ENCODE data around the gene ANGPTL1.

ANGPTL1 gene

DNA sequence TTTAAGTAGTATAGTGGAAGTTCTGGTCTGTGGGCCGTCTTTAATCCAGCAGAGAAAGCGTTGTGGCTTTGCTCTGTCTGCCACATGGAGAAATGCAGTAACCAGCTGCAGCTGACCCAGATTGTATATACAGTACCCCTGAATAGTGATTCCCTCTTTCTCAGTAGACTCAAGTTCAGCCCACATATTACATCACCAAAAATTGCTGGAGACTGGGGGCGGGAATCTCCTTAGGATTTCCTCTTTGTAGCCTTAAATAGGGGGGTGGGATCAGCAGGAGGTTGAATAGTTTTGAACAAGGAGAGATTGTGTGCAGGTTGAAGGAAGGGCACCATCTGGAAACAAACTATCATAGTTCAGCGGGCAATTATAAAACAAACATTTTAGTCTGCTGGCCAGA, at the start of gene ANGPTL1:
ANGPTL1 (minus strand) TSS at position 134 of the 400 bp plus-strand sequence. CDS start 5,301 bp downstream, outside the sequence.
- DNase-seq (no peak), ATAC-seq (no peak)
- no peaks in the 10 kb centered on the region for H3K36me3 Mint-ChIP-seq (ENCODE audit: low read depth)
- no peaks in the 10 kb centered on the region for H3K27me3 Mint-ChIP-seq
- peaks cover 4% of the 10 kb centered on the region for H3K4me1 Mint-ChIP-seq
- H3K4me3 Mint-ChIP-seq, result no peak within 1 kb of the TSS
- H3K27ac Mint-ChIP-seq, result no peak within 1 kb of the TSS
- no peaks in the 10 kb centered on the region for H3K9me3 Mint-ChIP-seq

DNA sequence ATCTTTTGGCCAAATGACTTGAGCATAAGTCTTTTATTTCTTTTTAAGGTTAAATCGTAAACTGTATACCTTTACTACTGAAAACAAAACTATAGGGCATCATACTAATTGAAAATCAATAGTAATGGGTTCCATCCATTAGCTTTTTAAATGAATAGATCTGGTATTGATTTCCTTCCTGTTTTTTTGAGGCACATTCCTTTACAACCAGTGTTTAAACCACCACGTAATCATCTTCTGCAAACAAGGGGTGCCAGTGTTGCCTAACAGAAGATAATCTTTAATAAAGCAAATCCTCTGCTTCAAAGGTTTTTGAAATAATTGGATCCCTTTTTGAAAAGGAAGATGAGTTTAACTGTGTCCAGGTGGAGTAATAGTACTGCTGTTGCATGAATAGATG, 48.7 kb upstream of the ANGPTL1 start:
- no peaks in the 10 kb centered on the region for H3K4me1 Mint-ChIP-seq
- H3K36me3 Mint-ChIP-seq (ENCODE audit: low read depth), result peaks cover 16% of the 10 kb centered on the region
- no peak for DNase-seq
- no peak overlapping the region for H3K4me3 Mint-ChIP-seq
- no peak for ATAC-seq
- no peaks in the 10 kb centered on the region for H3K27me3 Mint-ChIP-seq
- no peak overlapping the region for H3K27ac Mint-ChIP-seq
- H3K9me3 Mint-ChIP-seq, result peaks cover 8% of the 10 kb centered on the region

DNA sequence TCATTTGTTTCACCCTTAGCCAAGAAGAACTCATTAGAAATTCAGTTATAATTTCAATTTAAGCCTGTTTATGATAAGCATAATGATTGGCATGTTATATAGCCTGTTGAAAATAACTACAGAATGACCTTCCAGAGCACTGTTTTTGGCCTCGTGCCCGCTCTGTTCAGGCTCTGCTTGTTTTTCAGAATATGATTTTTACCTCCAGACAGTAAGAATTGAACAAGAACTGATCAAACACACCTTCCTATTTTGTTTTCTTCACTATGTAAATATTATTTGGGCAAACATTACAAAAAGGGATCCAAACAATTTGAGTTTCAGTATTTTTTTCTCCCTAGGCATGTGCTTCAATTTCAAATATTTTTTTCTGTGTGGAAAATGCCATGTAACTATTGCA, 48.1 kb upstream of the ANGPTL1 start:
- Mint-ChIP-seq H3K27me3 (no peaks in the 10 kb centered on the region), H3K4me3 (no peak overlapping the region), H3K36me3 (ENCODE audit: low read depth) (peaks cover 10% of the 10 kb centered on the region), H3K27ac (no peak overlapping the region), H3K4me1 (no peaks in the 10 kb centered on the region), H3K9me3 (peaks cover 4% of the 10 kb centered on the region)
- no peak for DNase-seq
- ATAC-seq, result no peak

GRCh38 chr1:178918308-178918707, 47.4 kb upstream of the ANGPTL1 start:
- DNase-seq, result no peak
- no peaks in the 10 kb centered on the region for H3K9me3 Mint-ChIP-seq
- H3K4me1 Mint-ChIP-seq, result no peaks in the 10 kb centered on the region
- H3K27me3 Mint-ChIP-seq, result no peaks in the 10 kb centered on the region
- H3K4me3 Mint-ChIP-seq, result no peak overlapping the region
- peaks cover 10% of the 10 kb centered on the region for H3K36me3 Mint-ChIP-seq (ENCODE audit: low read depth)
- ATAC-seq, result no peak
- no peak overlapping the region for H3K27ac Mint-ChIP-seq

- DNase-seq (no peak), ATAC-seq (no peak)
- no peaks in the 10 kb centered on the region for H3K9me3 Mint-ChIP-seq
- no peak overlapping the region for H3K27ac Mint-ChIP-seq
- no peak overlapping the region for H3K4me3 Mint-ChIP-seq
- no peaks in the 10 kb centered on the region for H3K4me1 Mint-ChIP-seq
- no peaks in the 10 kb centered on the region for H3K27me3 Mint-ChIP-seq
- peaks cover 13% of the 10 kb centered on the region for H3K36me3 Mint-ChIP-seq (ENCODE audit: low read depth)
Measured at GRCh38 chr1:178916448-178917174, 45.7 kb upstream of the ANGPTL1 start.

GRCh38 chr1:178912597-178912996, 41.7 kb upstream of the ANGPTL1 start:
- H3K4me3 Mint-ChIP-seq, result no peak overlapping the region
- H3K27ac Mint-ChIP-seq, result no peak overlapping the region
- H3K9me3 Mint-ChIP-seq, result peaks cover 6% of the 10 kb centered on the region
- ATAC-seq (no peak), DNase-seq (no peak)
- H3K36me3 Mint-ChIP-seq (ENCODE audit: low read depth), result peaks cover 30% of the 10 kb centered on the region
- H3K27me3 Mint-ChIP-seq, result no peaks in the 10 kb centered on the region
- H3K4me1 Mint-ChIP-seq, result peaks cover 2% of the 10 kb centered on the region

GRCh38 chr1:178910023-178910422, 39.1 kb upstream of the ANGPTL1 start:
- ATAC-seq (no peak), DNase-seq (no peak)
- Mint-ChIP-seq H3K4me1 (peaks cover 2% of the 10 kb centered on the region), H3K9me3 (peaks cover 6% of the 10 kb centered on the region), H3K36me3 (ENCODE audit: low read depth) (peaks cover 27% of the 10 kb centered on the region), H3K27ac (no peak overlapping the region), H3K4me3 (no peak overlapping the region), H3K27me3 (no peaks in the 10 kb centered on the region)

GRCh38 chr1:178908358-178908757, 37.5 kb upstream of the ANGPTL1 start:
- Mint-ChIP-seq H3K27me3 (no peaks in the 10 kb centered on the region), H3K27ac (no peak overlapping the region), H3K4me1 (peaks cover 2% of the 10 kb centered on the region), H3K4me3 (no peak overlapping the region), H3K36me3 (ENCODE audit: low read depth) (peaks cover 41% of the 10 kb centered on the region), H3K9me3 (peaks cover 6% of the 10 kb centered on the region)
- DNase-seq (no peak), ATAC-seq (no peak)

DNA sequence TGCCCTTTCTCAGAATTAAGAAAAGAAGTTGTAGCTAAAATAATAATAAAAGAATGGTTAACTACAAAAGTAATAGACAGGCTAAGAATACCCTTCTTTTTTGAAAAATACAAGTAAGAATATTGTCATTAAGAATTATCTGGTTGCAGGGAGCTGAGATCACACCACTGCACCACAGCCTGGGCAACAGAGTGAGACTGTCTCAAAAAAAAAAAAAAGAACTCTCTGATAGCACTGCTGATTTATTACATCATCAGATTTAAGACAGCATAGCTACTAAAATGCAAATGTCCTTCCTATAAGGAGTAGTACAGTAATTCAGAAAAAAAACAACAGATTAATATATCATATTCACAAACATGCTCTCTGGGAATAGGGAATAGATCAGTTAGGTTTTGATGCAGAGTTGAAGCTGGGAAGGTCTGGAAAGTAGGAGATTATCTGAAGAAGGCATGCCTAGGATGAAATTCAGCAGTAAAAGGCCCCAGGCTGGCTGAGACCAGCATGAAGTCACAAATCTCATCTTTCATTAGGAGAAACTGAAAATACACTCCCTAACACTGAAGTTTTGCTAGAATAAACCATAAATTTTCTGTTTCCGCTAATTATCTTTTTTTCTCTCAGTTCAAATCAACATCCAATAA, 30.7 kb upstream of the ANGPTL1 start:
- no peak overlapping the region for H3K27ac Mint-ChIP-seq

GRCh38 chr1:178899402-178899801, 28.5 kb upstream of the ANGPTL1 start:
- no peak overlapping the region for H3K27ac Mint-ChIP-seq
- peaks cover 25% of the 10 kb centered on the region for H3K36me3 Mint-ChIP-seq (ENCODE audit: low read depth)
- no peak for ATAC-seq
- H3K4me3 Mint-ChIP-seq, result no peak overlapping the region
- peaks cover 8% of the 10 kb centered on the region for H3K9me3 Mint-ChIP-seq
- H3K4me1 Mint-ChIP-seq, result peaks cover 14% of the 10 kb centered on the region
- no peaks in the 10 kb centered on the region for H3K27me3 Mint-ChIP-seq
- DNase-seq, result no peak

More for the DNA sequence above, 30.7 kb upstream of the ANGPTL1 start:
- H3K27me3 Mint-ChIP-seq, result no peaks in the 10 kb centered on the region
- H3K9me3 Mint-ChIP-seq, result no peaks in the 10 kb centered on the region
- no peak overlapping the region for H3K4me3 Mint-ChIP-seq
- peaks cover 20% of the 10 kb centered on the region for H3K36me3 Mint-ChIP-seq (ENCODE audit: low read depth)
- ATAC-seq, result no peak
- peaks cover 14% of the 10 kb centered on the region for H3K4me1 Mint-ChIP-seq
- no peak for DNase-seq

- ATAC-seq, result peak; percentile 68
- Mint-ChIP-seq H3K4me1 (peaks cover 14% of the 10 kb centered on the region), H3K27me3 (no peaks in the 10 kb centered on the region), H3K36me3 (ENCODE audit: low read depth) (peaks cover 18% of the 10 kb centered on the region), H3K27ac (no peak overlapping the region), H3K9me3 (peaks cover 8% of the 10 kb centered on the region), H3K4me3 (no peak overlapping the region)
- no peak for DNase-seq
Measured at GRCh38 chr1:178898401-178898800, 27.5 kb upstream of the ANGPTL1 start.

GRCh38 chr1:178895928-178896327, 25.1 kb upstream of the ANGPTL1 start:
- H3K27ac Mint-ChIP-seq, result no peak overlapping the region
- H3K27me3 Mint-ChIP-seq, result no peaks in the 10 kb centered on the region
- peaks cover 17% of the 10 kb centered on the region for H3K36me3 Mint-ChIP-seq (ENCODE audit: low read depth)
- peaks cover 14% of the 10 kb centered on the region for H3K4me1 Mint-ChIP-seq
- ATAC-seq (no peak), DNase-seq (no peak)
- H3K9me3 Mint-ChIP-seq, result peaks cover 8% of the 10 kb centered on the region
- no peak overlapping the region for H3K4me3 Mint-ChIP-seq

GRCh38 chr1:178886551-178886950, 15.7 kb upstream of the ANGPTL1 start:
- Mint-ChIP-seq H3K4me3 (no peak overlapping the region), H3K4me1 (peaks cover 6% of the 10 kb centered on the region), H3K9me3 (no peaks in the 10 kb centered on the region), H3K27ac (no peak overlapping the region), H3K36me3 (ENCODE audit: low read depth) (peaks cover 7% of the 10 kb centered on the region), H3K27me3 (no peaks in the 10 kb centered on the region)
- ATAC-seq (no peak), DNase-seq (no peak)

GRCh38 chr1:178885869-178886268, 15.0 kb upstream of the ANGPTL1 start:
- H3K4me1 Mint-ChIP-seq, result peaks cover 6% of the 10 kb centered on the region
- H3K27me3 Mint-ChIP-seq, result no peaks in the 10 kb centered on the region
- DNase-seq, result no peak
- peaks cover 7% of the 10 kb centered on the region for H3K36me3 Mint-ChIP-seq (ENCODE audit: low read depth)
- H3K9me3 Mint-ChIP-seq, result no peaks in the 10 kb centered on the region
- H3K4me3 Mint-ChIP-seq, result no peak overlapping the region
- H3K27ac Mint-ChIP-seq, result no peak overlapping the region
- no peak for ATAC-seq

- ATAC-seq (no peak), DNase-seq (no peak)
- no peak overlapping the region for H3K4me3 Mint-ChIP-seq
- H3K36me3 Mint-ChIP-seq (ENCODE audit: low read depth), result peaks cover 7% of the 10 kb centered on the region
- H3K9me3 Mint-ChIP-seq, result no peaks in the 10 kb centered on the region
- peaks cover 6% of the 10 kb centered on the region for H3K4me1 Mint-ChIP-seq
- H3K27ac Mint-ChIP-seq, result no peak overlapping the region
- no peaks in the 10 kb centered on the region for H3K27me3 Mint-ChIP-seq
Measured at GRCh38 chr1:178881950-178882349, 11.1 kb upstream of the ANGPTL1 start.

All from activated naive CD8-positive, alpha-beta T cell treated with anti-CD3 and anti-CD28 coated beads, Interleukin-2, amount 50 U/mL, for 24 hours (primary cell).